NCI-H1048 (cell line): ENCODE results near the gene TIMM9.
A peak's percentile ranks its signal among the peaks of the same experiment; 100 is the strongest.
"Not testable (repeated sequence)": the region's sequence is repeated elsewhere in the genome, so short reads cannot be mapped to it uniquely, and the experiment has no call there.

Experiments used
- DNase-seq: peaks from one replicate; lab custom pipeline; 2025; lab: John Stamatoyannopoulos, UW

Gene TIMM9

GRCh38 chr14:58427281-58428117 lies at the start of gene TIMM9, which contains the start of gene KIAA0586:
Gene TIMM9, minus strand, starts transcription at chr14:58427531. Its CDS starts 15,586 bp downstream, at chr14:58411945.
Gene KIAA0586, plus strand, starts transcription at chr14:58427719. Its CDS starts 546 bp downstream, at chr14:58428265.
- peak; percentile 96 for DNase-seq

- DNase-seq = no peak
Observed at GRCh38 chr14:58476320-58476719, 49.0 kb upstream of the TIMM9 start.

GRCh38 chr14:58469309-58469708 lies 42.0 kb upstream of the TIMM9 start:
- no peak for DNase-seq

- DNase-seq = no peak
Observed at GRCh38 chr14:58467575-58467974, 40.2 kb upstream of the TIMM9 start.

- no peak for DNase-seq
Observed at GRCh38 chr14:58466459-58466858, 39.1 kb upstream of the TIMM9 start.

- no peak for DNase-seq
Observed at GRCh38 chr14:58465421-58465820, 38.1 kb upstream of the TIMM9 start.

GRCh38 chr14:58464652-58465051 lies 37.3 kb upstream of the TIMM9 start:
- DNase-seq = no peak

- no peak for DNase-seq
Observed at GRCh38 chr14:58463147-58463546, 35.8 kb upstream of the TIMM9 start.

GRCh38 chr14:58460772-58461171 lies 33.4 kb upstream of the TIMM9 start:
- DNase-seq = no peak

- no peak for DNase-seq
Observed at GRCh38 chr14:58455593-58456265, 28.4 kb upstream of the TIMM9 start.

GRCh38 chr14:58444627-58445026 lies 17.3 kb upstream of the TIMM9 start:
- DNase-seq = no peak

GRCh38 chr14:58439476-58439875 lies 12.1 kb upstream of the TIMM9 start:
- DNase-seq = no peak

- DNase-seq = no peak
Observed at GRCh38 chr14:58430156-58430555, 2.8 kb upstream of the TIMM9 start.

GRCh38 chr14:58428118-58428683 lies 870 bp upstream of the TIMM9 start:
- DNase-seq = no peak

GRCh38 chr14:58426670-58427280 lies 556 bp downstream of the TIMM9 start:
- no peak for DNase-seq

GRCh38 chr14:58416934-58417333 lies 10.4 kb downstream of the TIMM9 start:
- not testable (repeated sequence) for DNase-seq

- DNase-seq = no peak
Observed at GRCh38 chr14:58415636-58416547, 11.4 kb downstream of the TIMM9 start.

GRCh38 chr14:58414845-58415244 lies 12.5 kb downstream of the TIMM9 start:
- no peak for DNase-seq

GRCh38 chr14:58408681-58409215 lies 18.6 kb downstream of the TIMM9 start:
- no peak for DNase-seq

GRCh38 chr14:58401587-58401986 lies 25.7 kb downstream of the TIMM9 start:
- DNase-seq = no peak

GRCh38 chr14:58398895-58399294 lies 28.4 kb downstream of the TIMM9 start:
- no peak for DNase-seq
